ENCODE results near the gene LMAN1L.

GRCh38 chr15:74801311-74801997, 11.2 kb upstream of the LMAN1L start:
- TF ChIP-seq CTCF (IDR thresholded peaks at IDR 0.05) (no peak), POLR2A (IDR thresholded peaks at IDR 0.05) (no peak)
